IMR-90 (cell line): ENCODE results near the gene APC.

Source experiments
- CTCF ChIP-seq: conservative IDR thresholded peaks from 2 replicates; pipeline ENCODE4 v1.5.1; 2012; ENCODE audit warnings: mild to moderate bottlenecking, low read depth, low read length, improper control_type of control experiment
- POLR2A ChIP-seq: IDR thresholded peaks from 2 replicates; pipeline ENCODE4 v1.6.1; 2012; ENCODE audit warnings: mild to moderate bottlenecking, low read depth, low read length

GRCh38 chr5:112762113-112762810 lies 24.6 kb downstream of the APC start:
- TF ChIP-seq CTCF (no peak), POLR2A (no peak)
